HT-29 (cell line): ENCODE measurements around the gene ACTL6A. TPM values are rescaled to one million over a fixed set of nuclear protein-coding genes. Genes with fewer than 3 reads are reported as not detected.
A peak's percentile ranks its signal among the peaks of the same experiment; 100 is the strongest.
"Not testable (repeated sequence)": the region's sequence is repeated elsewhere in the genome, so short reads cannot be mapped to it uniquely, and the experiment has no call there.

Source experiments
- DNase-seq: peaks from one replicate; pipeline ENCODE4 v3.0.0-alpha.2; 2015; ENCODE audit warnings: low spot score
- total RNA-seq: library from RNA; depleted of rRNA; stranded (reverse); fragments of >200 nt; shearing (Covaris generic); gene quantifications from 2 replicates; pipeline ENCODE4 v1.2.3, GENCODE V29; 2014; rRNA removed

The ACTL6A gene
- 94.6 and 94.7 TPM in 2 replicates for total RNA-seq

- peak; percentile 99 for DNase-seq
Observed at GRCh38 chr3:179562591-179563270, at the start of gene ACTL6A. TSS of gene ACTL6A (plus strand) at chr3:179562926. CDS start at chr3:179563093, 167 bp downstream.

- DNase-seq = no peak
Observed at GRCh38 chr3:179513862-179514261, 48.9 kb upstream of the ACTL6A start.

GRCh38 chr3:179516461-179517251, 46.1 kb upstream of the ACTL6A start:
- not testable (repeated sequence) for DNase-seq

GRCh38 chr3:179526482-179526881, 36.2 kb upstream of the ACTL6A start:
- no peak for DNase-seq

- peak; percentile 14 for DNase-seq
Observed at GRCh38 chr3:179526989-179527391, 35.7 kb upstream of the ACTL6A start.

GRCh38 chr3:179528772-179529171, 34.0 kb upstream of the ACTL6A start:
- no peak for DNase-seq

GRCh38 chr3:179531576-179531975, 31.1 kb upstream of the ACTL6A start:
- no peak for DNase-seq

GRCh38 chr3:179533274-179533673, 29.5 kb upstream of the ACTL6A start:
- DNase-seq = no peak

GRCh38 chr3:179536256-179536655, 26.5 kb upstream of the ACTL6A start:
- DNase-seq = no peak

GRCh38 chr3:179541094-179541493, 21.6 kb upstream of the ACTL6A start:
- no peak for DNase-seq

- no peak for DNase-seq
Observed at GRCh38 chr3:179541596-179541995, 21.1 kb upstream of the ACTL6A start.

- DNase-seq = no peak
Observed at GRCh38 chr3:179542375-179542774, 20.4 kb upstream of the ACTL6A start.

- no peak for DNase-seq
Observed at GRCh38 chr3:179544981-179545645, 17.6 kb upstream of the ACTL6A start.

GRCh38 chr3:179546814-179547241, 15.9 kb upstream of the ACTL6A start:
- DNase-seq = peak; percentile 24

- DNase-seq = no peak
Observed at GRCh38 chr3:179551349-179552105, 11.2 kb upstream of the ACTL6A start.

GRCh38 chr3:179558742-179559364, 3.9 kb upstream of the ACTL6A start:
- DNase-seq = peak; percentile 81

GRCh38 chr3:179560791-179561190, 1.9 kb upstream of the ACTL6A start:
- DNase-seq = no peak

- peak; percentile 86 for DNase-seq
Observed at GRCh38 chr3:179563271-179563783, 601 bp downstream of the ACTL6A start.

- no peak for DNase-seq
Observed at GRCh38 chr3:179565496-179565895, 2.8 kb downstream of the ACTL6A start.

GRCh38 chr3:179580992-179581391, 18.3 kb downstream of the ACTL6A start:
- no peak for DNase-seq

GRCh38 chr3:179589143-179589542, 26.4 kb downstream of the ACTL6A start:
- DNase-seq = no peak
